ENCODE data around the gene MYO9B. TPM values are rescaled to one million over a fixed set of nuclear protein-coding genes. Genes with fewer than 3 reads are reported as not detected.

MYO9B gene
- total RNA-seq, 1 donor from 2014 or later = 38.1 TPM

GRCh38 chr19:17244618-17245534, 169.3 kb downstream of the MYO9B start:
- ATAC-seq = no peak
- DNase-seq = peak; percentile 69
- intact Hi-C loops (cut with micrococcal nuclease) = no loop called here

DNA sequence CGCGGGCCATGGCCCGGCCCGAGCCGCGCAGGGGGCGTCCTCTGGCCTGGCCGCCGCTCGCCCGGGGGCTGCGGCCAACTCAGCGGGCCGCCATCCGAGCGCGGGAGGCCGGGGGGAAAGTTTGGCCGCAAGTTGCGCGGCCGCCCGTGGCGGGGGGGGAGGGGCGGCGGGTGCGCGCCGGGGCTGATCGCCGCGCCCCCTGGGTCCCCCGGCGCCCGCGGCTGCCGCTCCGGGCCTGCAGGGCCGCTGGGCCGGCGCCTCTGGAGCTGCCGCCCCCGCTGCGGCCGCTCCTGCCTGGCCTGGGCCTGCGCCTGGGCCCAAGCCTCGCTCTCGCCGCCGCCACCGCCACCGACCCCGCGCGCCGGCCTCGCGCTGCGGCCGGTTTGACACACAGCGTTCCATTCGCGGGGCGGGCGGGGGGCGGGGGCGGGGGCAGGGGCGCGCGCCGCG, 170.0 kb downstream of the MYO9B start, which contains the start of gene NR2F6:
NR2F6 (minus strand) TSS at position 385 of the 450 bp plus-strand sequence. CDS start 699 bp downstream, outside the sequence.
- intact Hi-C loops (cut with micrococcal nuclease) = no loop called here
- no peak for ATAC-seq

GRCh38 chr19:17246681-17247425, 171.3 kb downstream of the MYO9B start:
- intact Hi-C loops (cut with micrococcal nuclease) = no loop called here
- ATAC-seq (peak; percentile 10), DNase-seq (peak; percentile 69)

More for the DNA sequence above, 170.0 kb downstream of the MYO9B start, which contains the start of gene NR2F6:
- no peak for DNase-seq

- intact Hi-C loops (cut with micrococcal nuclease) = no loop called here
- ATAC-seq = no peak
Measured at GRCh38 chr19:17248011-17248776, 172.6 kb downstream of the MYO9B start.

GRCh38 chr19:17249887-17250548, 174.4 kb downstream of the MYO9B start:
- ATAC-seq (no peak), DNase-seq (no peak)
- intact Hi-C loops (cut with micrococcal nuclease) = no loop called here

More at GRCh38 chr19:17248011-17248776, 172.6 kb downstream of the MYO9B start:
- DNase-seq = no peak

- intact Hi-C loops (cut with micrococcal nuclease) = no loop called here
- DNase-seq = no peak
- no peak for ATAC-seq
Measured at GRCh38 chr19:17254636-17255035, 179.1 kb downstream of the MYO9B start.

DNA sequence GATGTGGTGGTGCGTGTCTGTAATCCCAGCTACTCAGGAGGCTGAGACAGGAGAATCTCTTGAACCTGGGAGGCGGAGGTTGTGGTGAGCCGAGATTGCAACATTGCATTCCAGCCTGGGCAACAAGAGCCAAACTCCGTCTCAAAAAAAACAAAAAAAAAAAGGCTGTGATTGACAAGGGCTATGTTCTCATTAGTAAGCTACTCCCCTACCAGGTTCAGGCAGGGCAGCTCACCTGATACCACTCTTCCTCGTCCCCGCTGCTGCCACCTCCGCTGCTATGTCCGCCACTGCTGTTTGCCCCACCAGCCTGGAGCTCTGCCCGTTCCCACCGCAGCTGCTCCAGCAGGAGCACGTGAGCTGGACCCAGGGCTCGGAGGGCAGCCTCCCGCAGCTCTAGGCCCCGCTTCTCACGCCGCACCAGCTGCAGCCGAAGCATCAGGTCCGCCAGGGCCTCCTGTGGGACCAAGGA, 179.6 kb downstream of the MYO9B start:
- no peak for ATAC-seq
- DNase-seq = no peak
- intact Hi-C loops (cut with micrococcal nuclease) = no loop called here

DNA sequence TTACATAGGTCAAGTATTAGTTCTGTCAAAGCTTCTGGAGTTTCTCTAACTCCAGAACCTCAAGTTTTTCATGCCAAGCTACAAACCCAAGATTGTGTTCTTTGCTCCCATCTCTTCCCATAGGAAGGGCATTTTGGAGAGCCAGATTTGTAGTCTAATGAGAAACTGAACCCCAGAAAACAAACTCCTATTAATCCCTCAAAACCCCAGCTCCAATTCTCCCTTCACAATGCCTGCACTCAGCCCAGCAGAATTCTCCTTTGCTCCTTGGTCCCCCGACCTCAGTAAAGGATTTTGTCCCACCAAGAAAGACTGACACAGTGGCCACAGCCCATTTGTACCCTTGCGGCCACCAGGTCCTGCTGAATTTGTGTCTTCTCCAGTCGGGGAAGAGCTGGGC, 180.6 kb downstream of the MYO9B start:
- intact Hi-C loops (cut with micrococcal nuclease) = no loop called here
- no peak for DNase-seq
- no peak for ATAC-seq

- intact Hi-C loops (cut with micrococcal nuclease) = no loop called here
- ATAC-seq (no peak), DNase-seq (no peak)
Measured at GRCh38 chr19:17259118-17259780, 183.7 kb downstream of the MYO9B start.

DNA sequence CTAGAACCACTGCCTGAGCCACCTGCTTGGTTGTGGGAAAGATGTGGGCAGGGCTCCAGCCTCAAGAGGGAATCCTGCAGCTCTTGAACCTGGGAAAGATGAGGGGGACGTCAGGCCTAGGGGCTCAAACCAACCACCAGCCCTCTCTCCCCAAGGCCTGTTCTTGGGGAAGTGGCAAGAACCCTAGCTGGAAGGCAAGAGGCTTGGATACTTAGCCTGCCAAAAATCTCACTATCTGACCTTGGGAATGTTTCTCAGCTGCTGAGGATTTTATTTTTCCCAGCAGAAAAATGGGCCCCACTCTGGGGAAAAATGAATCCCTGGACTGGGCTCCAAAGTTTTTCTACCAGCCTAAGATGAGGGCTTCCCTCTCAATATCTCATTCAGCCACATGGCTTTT, 184.4 kb downstream of the MYO9B start:
- intact Hi-C loops (cut with micrococcal nuclease) = no loop called here
- no peak for ATAC-seq
- no peak for DNase-seq

GRCh38 chr19:17260842-17261325, 185.3 kb downstream of the MYO9B start:
- DNase-seq (peak; percentile 90), ATAC-seq (peak; percentile 88)
- intact Hi-C loops (cut with micrococcal nuclease) = no loop called here

DNA sequence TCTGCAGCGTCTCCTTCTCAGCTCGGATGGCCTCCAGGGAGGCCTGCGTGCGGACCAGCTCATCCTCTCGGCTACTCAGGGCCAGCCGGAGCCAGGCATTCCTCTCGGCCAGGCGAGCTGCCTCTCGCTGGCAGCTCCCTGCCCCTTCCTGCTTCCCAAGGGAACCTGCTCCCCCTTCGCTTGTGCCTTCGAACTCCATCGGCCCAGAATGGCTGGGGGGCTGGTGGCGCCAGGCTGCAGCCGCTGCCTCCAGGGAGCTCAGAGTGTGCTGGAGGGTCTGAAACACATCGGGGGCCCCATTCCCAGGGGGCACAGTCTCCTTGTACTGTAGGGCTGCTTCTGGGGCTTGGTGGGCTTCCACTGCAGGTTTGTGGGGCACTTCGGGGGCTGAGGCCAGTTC, 187.0 kb downstream of the MYO9B start:
- DNase-seq = no peak
- no peak for ATAC-seq
- intact Hi-C loops (cut with micrococcal nuclease) = no loop called here

Other genes starting within 250 kb of the MYO9B start
- 26.0 TPM for gene SIN3B, start 246.4 kb upstream of the MYO9B start, total RNA-seq
- gene F2RL3, start 186.8 kb upstream of the MYO9B start, total RNA-seq = 0.30 TPM
- 12.5 TPM for gene CPAMD8, start 49.0 kb upstream of the MYO9B start, total RNA-seq
- 6.1 TPM for gene HAUS8, start 325 bp upstream of the MYO9B start, total RNA-seq
- 27.4 TPM for gene USE1, start 139.6 kb downstream of the MYO9B start, total RNA-seq
- 28.0 TPM for gene OCEL1, start 150.4 kb downstream of the MYO9B start, total RNA-seq
- 82.4 TPM for gene NR2F6, start 170.1 kb downstream of the MYO9B start, total RNA-seq
- 9.3 TPM for gene USHBP1, start 189.0 kb downstream of the MYO9B start, total RNA-seq
- gene BABAM1, start 191.7 kb downstream of the MYO9B start, total RNA-seq = 82.0 TPM
- 0.12 TPM for gene ANKLE1, start 206.1 kb downstream of the MYO9B start, total RNA-seq
- 14.8 TPM for gene ABHD8, start 227.6 kb downstream of the MYO9B start, total RNA-seq
- gene MRPL34, start 230.1 kb downstream of the MYO9B start, total RNA-seq = 242 TPM
- gene DDA1, start 233.8 kb downstream of the MYO9B start, total RNA-seq = 31.9 TPM